Adrenal gland (tissue), 5 donors: ENCODE results near the gene KIRREL3.

Source experiments
- POLR2A ChIP-seq, 2 donors: fragments of 450-650 bp; IDR thresholded peaks; one replicate each; pipeline ENCODE4 v1.6.1; 2017; ENCODE audit warnings: antibody characterized with exemption in 2 of 2, mild to moderate bottlenecking in 2 of 2, moderate library complexity in 1 of 2
- TF ChIP-seq, protein P1 (sequence below), 6 experiments: fragments of 450-650 bp in 4 of 6; fragments of 200-600 bp in 2 of 6; sonication (generic) in 1 of 6; IDR thresholded peaks; 1 replicate in 5 of 6; 2 replicates in 1 of 6; pipeline versions ENCODE4 v1.5.1 to v1.8.0; 2016 to 2021; ENCODE audit warnings: antibody characterized with exemption in 6 of 6, mild to moderate bottlenecking in 2 of 6, moderate library complexity in 1 of 6
- donor health status: DM: no; HTN: no; CAD: no.

GRCh38 chr11:126791991-126792390 lies 208.6 kb downstream of the KIRREL3 start:
- TF ChIP-seq, protein P1, sequence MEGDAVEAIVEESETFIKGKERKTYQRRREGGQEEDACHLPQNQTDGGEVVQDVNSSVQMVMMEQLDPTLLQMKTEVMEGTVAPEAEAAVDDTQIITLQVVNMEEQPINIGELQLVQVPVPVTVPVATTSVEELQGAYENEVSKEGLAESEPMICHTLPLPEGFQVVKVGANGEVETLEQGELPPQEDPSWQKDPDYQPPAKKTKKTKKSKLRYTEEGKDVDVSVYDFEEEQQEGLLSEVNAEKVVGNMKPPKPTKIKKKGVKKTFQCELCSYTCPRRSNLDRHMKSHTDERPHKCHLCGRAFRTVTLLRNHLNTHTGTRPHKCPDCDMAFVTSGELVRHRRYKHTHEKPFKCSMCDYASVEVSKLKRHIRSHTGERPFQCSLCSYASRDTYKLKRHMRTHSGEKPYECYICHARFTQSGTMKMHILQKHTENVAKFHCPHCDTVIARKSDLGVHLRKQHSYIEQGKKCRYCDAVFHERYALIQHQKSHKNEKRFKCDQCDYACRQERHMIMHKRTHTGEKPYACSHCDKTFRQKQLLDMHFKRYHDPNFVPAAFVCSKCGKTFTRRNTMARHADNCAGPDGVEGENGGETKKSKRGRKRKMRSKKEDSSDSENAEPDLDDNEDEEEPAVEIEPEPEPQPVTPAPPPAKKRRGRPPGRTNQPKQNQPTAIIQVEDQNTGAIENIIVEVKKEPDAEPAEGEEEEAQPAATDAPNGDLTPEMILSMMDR (IDR thresholded peaks at IDR 0.05): no peak
- TF ChIP-seq POLR2A (IDR thresholded peaks at IDR 0.05): no peak
